PC-9 (cell line): ENCODE measurements around the gene CTPS2.

ENCODE experiments used
- EZH2 ChIP-seq: fragments of 200-600 bp; sonication (generic); IDR thresholded peaks from 2 replicates; pipeline ENCODE4 v1.8.0; 2017; ENCODE audit warnings: antibody characterized with exemption, low read depth
- TF ChIP-seq, protein P1 (sequence below): fragments of 200-600 bp; sonication (generic); conservative IDR thresholded peaks from 2 replicates; pipeline ENCODE4 v1.6.1; 2017; ENCODE audit warnings: mixed run types, antibody characterized with exemption, mild to moderate bottlenecking, moderate library complexity

DNA sequence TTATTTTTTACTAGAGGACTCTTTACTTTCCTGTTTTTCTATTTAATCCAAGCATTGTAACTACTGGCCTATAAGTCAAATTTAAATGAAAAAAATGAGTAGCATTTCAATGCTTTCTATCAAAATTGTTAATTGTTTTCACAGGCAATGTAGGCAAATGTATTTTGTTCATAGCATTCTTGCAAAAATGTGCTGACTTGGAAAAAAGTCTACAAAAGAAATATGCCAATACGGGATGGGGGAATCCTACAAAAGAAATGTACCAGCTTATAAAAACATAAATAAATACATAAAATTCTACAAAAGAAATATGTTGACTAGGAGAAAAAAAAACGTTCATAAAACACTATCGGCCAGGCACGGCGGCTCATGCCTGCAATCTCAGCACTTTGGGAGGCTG, 77.4 kb downstream of the CTPS2 start:
- TF ChIP-seq, protein P1, sequence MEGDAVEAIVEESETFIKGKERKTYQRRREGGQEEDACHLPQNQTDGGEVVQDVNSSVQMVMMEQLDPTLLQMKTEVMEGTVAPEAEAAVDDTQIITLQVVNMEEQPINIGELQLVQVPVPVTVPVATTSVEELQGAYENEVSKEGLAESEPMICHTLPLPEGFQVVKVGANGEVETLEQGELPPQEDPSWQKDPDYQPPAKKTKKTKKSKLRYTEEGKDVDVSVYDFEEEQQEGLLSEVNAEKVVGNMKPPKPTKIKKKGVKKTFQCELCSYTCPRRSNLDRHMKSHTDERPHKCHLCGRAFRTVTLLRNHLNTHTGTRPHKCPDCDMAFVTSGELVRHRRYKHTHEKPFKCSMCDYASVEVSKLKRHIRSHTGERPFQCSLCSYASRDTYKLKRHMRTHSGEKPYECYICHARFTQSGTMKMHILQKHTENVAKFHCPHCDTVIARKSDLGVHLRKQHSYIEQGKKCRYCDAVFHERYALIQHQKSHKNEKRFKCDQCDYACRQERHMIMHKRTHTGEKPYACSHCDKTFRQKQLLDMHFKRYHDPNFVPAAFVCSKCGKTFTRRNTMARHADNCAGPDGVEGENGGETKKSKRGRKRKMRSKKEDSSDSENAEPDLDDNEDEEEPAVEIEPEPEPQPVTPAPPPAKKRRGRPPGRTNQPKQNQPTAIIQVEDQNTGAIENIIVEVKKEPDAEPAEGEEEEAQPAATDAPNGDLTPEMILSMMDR = no peak
- TF ChIP-seq EZH2 = no peak
